Activated CD4-positive, alpha-beta T cell treated with anti-CD3 and anti-CD28 coated beads, Interleukin-2, amount 50 U/mL, for 4 hours (primary cell): ENCODE data around the gene SMAD3.

Experiments
- DNase-seq, 2 experiments: peaks; one replicate each; pipeline ENCODE4 v3.0.0-alpha.2; 2020

The SMAD3 gene

DNA sequence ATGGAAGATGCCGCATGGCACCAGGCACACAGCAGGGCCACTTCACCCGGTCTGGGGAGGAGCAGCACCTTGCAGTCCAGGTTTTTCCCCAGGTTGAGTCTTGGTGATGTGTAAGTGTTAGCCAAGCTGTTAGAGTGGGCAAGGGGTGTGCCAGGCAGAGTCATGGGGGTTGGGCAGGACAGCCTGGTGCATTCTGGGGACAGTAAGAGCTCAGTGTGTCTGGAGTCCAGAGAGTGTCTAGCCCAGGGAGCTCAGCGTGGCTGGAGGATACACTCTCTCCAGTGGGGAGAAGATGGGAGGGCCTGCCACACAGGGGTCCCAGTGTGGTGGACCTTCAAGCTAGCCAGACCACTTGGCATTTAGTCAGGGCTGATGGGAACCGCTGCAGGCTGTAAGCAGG lies 101.7 kb downstream of the SMAD3 start:
- no peak for DNase-seq

GRCh38 chr15:67168694-67169093 lies 103.3 kb downstream of the SMAD3 start:
- no peak for DNase-seq

- DNase-seq: no peak
Measured at GRCh38 chr15:67170143-67170925, 104.9 kb downstream of the SMAD3 start.

GRCh38 chr15:67171471-67171870 lies 106.1 kb downstream of the SMAD3 start:
- no peak for DNase-seq

DNA sequence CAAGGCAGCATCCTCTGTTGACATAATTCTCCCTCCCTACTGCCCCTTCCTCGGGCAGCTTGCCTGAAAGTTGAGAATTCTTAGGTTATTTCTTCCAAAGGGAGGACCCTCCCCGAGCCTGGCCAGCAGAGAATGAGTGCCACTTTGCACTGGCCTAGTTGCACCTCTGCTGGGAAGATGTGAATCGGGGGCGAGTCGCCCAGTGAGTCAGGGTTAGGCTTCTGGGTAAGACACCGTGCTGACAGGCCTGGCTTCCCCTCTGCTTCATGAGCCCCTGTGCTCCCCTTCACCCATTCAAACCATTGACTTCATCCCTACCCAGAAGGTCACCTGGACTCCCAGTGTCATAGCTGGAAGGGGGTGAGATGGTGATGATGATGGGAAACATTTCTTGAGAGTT lies 106.8 kb downstream of the SMAD3 start:
- no peak for DNase-seq

DNA sequence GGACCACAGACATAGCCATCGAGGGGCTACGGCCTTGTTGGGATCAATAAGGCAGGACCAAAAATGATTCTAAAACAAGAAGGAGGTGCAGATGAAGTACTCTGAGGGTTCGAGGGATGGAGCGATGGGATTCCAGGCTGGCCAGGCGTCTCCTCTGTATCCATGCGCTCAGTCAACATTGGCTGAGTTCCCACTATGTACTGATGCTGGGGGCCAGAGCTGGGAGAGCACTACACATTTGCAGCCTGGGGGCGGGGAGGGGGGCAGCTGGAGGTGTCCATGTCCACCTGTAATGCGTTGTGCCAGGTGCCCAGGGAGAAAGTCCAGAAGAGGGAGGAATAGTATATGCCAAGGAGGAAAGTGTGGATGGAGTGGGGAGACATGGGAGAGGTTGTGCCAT lies 107.6 kb downstream of the SMAD3 start:
- no peak for DNase-seq

- DNase-seq: no peak
Measured at GRCh38 chr15:67173786-67174185, 108.4 kb downstream of the SMAD3 start.

DNA sequence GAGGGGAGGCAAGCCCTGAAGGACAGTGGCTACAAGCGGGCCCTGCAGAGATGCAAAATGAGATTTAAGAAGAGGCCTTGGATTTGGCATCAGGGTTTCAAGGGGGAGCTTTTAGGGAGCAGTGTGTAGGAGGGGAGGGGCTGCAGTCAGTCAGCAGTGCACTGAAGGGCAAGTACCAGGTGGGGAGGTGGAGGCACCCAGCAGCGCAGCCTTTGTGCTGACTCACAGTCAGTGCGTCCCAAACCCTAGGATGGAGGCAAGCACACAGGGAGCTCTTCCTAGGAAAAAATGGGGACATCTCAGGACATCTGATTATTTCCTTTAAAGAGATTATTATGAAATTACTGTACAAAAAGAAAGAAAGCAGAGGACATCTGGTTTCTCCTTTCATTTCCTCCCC lies 109.0 kb downstream of the SMAD3 start:
- DNase-seq: no peak

- peak; percentile 16 to 40 for DNase-seq
Measured at GRCh38 chr15:67174864-67175573, 109.6 kb downstream of the SMAD3 start.

- DNase-seq: no peak
Measured at GRCh38 chr15:67175643-67176071, 110.3 kb downstream of the SMAD3 start.

- no peak for DNase-seq
Measured at GRCh38 chr15:67176195-67176971, 111.0 kb downstream of the SMAD3 start.

GRCh38 chr15:67177752-67178151 lies 112.3 kb downstream of the SMAD3 start:
- DNase-seq: no peak

- DNase-seq: no peak
Measured at GRCh38 chr15:67178569-67179210, 113.3 kb downstream of the SMAD3 start.

- DNase-seq: no peak
Measured at GRCh38 chr15:67179411-67179995, 114.1 kb downstream of the SMAD3 start.

- DNase-seq: no peak
Measured at GRCh38 chr15:67180035-67180434, 114.6 kb downstream of the SMAD3 start.

DNA sequence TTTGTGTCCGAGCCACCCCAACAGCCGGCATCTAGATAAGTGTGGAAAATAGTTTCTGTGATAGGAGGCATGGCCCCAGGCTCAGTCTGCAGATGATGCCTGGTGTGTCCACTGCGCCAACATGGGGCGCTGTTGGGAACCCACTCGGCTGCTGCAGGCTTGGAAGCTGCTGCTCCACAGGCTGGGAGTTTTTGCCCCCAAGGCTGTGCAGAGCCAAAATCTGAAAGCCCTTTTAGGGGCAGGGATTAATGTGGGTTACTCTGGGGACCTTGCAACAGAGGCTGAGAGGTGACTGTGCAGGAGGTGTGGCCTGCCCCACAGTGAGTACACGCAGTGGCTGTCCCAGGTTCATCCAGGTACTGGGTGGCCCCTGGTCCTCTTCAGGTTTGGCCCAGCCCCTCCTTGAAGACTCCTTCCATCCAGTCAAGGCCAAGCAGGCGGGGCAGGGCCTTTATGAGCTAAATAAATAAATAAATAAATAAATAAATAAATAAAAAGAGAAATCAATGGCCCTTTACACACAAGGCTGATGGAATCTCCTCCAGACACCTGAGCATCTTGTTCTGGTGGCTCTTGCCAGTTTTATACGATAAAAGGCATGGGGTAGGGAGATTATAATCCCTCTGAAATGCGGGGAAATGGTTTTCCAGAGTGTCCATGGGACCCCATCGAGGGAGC lies 115.3 kb downstream of the SMAD3 start:
- no peak for DNase-seq

DNA sequence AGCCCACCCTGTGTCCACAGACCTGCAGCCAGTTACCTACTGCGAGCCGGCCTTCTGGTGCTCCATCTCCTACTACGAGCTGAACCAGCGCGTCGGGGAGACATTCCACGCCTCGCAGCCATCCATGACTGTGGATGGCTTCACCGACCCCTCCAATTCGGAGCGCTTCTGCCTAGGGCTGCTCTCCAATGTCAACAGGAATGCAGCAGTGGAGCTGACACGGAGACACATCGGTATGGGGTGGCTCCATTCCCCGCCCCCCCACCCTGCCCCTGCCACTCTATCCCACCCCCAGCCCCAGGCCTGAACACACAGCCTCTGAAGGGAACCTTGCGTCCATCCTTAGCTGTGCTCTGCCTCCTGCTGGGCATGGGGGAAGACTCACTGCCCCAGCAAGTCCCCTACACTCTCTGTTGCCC lies 115.8 kb downstream of the SMAD3 start:
- no peak for DNase-seq

DNA sequence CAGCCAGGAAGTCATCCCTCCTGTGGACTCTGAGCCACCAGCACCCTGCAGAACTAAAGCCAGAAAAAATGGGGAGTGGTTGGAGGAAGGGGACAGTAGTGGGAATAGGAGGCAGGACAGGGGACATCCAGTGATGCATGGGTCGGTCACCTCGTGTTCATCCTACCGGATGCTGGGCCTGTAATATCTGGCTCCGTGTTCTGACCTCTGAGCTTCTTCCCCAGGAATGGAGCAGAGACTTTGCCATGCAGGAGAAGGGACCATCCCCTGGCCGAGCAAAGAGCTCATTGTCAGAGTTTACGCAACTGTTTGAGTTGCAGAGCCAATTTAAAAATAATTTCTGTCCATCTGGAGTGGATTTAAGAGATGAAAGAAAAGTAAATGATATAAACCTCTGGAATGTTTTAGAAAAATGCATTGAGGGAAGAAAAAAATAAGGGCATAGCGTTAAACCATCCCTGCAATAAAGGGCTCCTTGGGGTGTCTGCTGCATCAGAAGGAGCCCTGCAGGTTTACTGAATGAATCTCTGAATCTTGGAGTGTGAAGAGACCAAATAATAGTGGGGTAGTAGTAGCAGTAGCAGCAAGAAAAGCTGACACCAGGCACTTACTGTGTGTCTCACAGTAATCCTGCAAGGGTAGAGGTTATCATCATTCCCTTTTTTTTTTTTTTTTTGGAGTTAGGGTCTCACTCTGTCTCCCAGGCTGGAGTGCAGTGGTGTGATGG lies 118.2 kb downstream of the SMAD3 start:
- DNase-seq: no peak

GRCh38 chr15:67184208-67184925 lies 119.0 kb downstream of the SMAD3 start:
- DNase-seq: no peak

- DNase-seq: no peak
Measured at GRCh38 chr15:67185051-67185450, 119.6 kb downstream of the SMAD3 start.
